GM23338 (cell line): Measurements from ENCODE around the gene MOCS2. TPM values are rescaled to one million over a fixed set of nuclear protein-coding genes. Genes with fewer than 3 reads are reported as not detected.

Source experiments
- ATAC-seq: fragments of 200-7000 bp; cut with Tn5 transposase; 3 replicates; pipeline ENCODE4 v1.9.1; 2020
- DNase-seq: peaks from one replicate; pipeline ENCODE4 v3.0.0-alpha.2; 2015; ENCODE audit warnings: low spot score
- H2AFZ ChIP-seq: fragments of 200-600 bp; sonication (generic); 2 replicates; pipeline ENCODE4 v1.8.0; 2016; ENCODE audit warnings: antibody characterized with exemption, mild to moderate bottlenecking, moderate library complexity
- H3F3A ChIP-seq: fragments of 200-600 bp; sonication (generic); replicated peaks from 2 replicates; pipeline ENCODE4 v1.8.0; 2017; ENCODE audit warnings: antibody characterized with exemption, mixed run types, low read depth
- H3K27ac ChIP-seq: fragments of 200-600 bp; sonication (generic); 2 replicates; pipeline ENCODE4 v1.6.1; 2016; ENCODE audit warnings: low read depth
- H3K27me3 ChIP-seq: fragments of 200-600 bp; sonication (generic); 2 replicates; pipeline ENCODE4 v1.8.0; 2016; ENCODE audit warnings: mild to moderate bottlenecking, mixed run types, moderate library complexity; ENCODE audit not compliant: insufficient read depth
- H3K36me3 ChIP-seq: fragments of 200-600 bp; sonication (generic); 2 replicates; pipeline ENCODE4 v1.8.0; 2016; ENCODE audit warnings: mild to moderate bottlenecking; ENCODE audit not compliant: insufficient read depth
- H3K4me1 ChIP-seq: fragments of 200-600 bp; sonication (generic); 2 replicates; pipeline ENCODE4 v1.8.0; 2016; ENCODE audit warnings: mild to moderate bottlenecking, moderate library complexity; ENCODE audit not compliant: insufficient read depth
- H3K4me2 ChIP-seq: fragments of 200-600 bp; sonication (generic); 2 replicates; pipeline ENCODE4 v1.7.1; 2017; ENCODE audit warnings: mixed run types
- H3K4me3 ChIP-seq: fragments of 200-600 bp; sonication (generic); 2 replicates; pipeline ENCODE4 v1.6.1; 2016; ENCODE audit warnings: mixed run types
- H3K79me2 ChIP-seq: fragments of 200-600 bp; sonication (generic); replicated peaks from 2 replicates; pipeline ENCODE4 v1.8.0; 2017; ENCODE audit warnings: mild to moderate bottlenecking; ENCODE audit not compliant: insufficient read depth
- H3K9me2 ChIP-seq: fragments of 200-600 bp; sonication (generic); 2 replicates; pipeline ENCODE4 v1.8.0; 2017; ENCODE audit not compliant: insufficient read depth
- H4K20me1 ChIP-seq: fragments of 200-600 bp; sonication (generic); replicated peaks from 2 replicates; pipeline ENCODE4 v1.8.0; 2017; ENCODE audit warnings: mild to moderate bottlenecking; ENCODE audit not compliant: insufficient read depth
- H3K27ac Mint-ChIP-seq: 2 replicates; pipeline ENCODE4 v1.8.0; 2020; ENCODE audit warnings: inconsistent platforms, mild to moderate bottlenecking, moderate library complexity, mixed read lengths
- H3K27me3 Mint-ChIP-seq: 3 replicates; pipeline ENCODE4 v1.8.0; 2022; ENCODE audit warnings: low read depth, mild to moderate bottlenecking, moderate library complexity, mixed read lengths, inconsistent platforms; ENCODE audit not compliant: insufficient read depth, poor library complexity
- H3K36me3 Mint-ChIP-seq: 3 replicates; pipeline ENCODE4 v1.8.0; 2021; ENCODE audit warnings: low read depth, mild to moderate bottlenecking, inconsistent platforms, moderate library complexity, mixed read lengths
- H3K4me1 Mint-ChIP-seq: 3 replicates; pipeline ENCODE4 v1.8.0; 2020; ENCODE audit warnings: mild to moderate bottlenecking, inconsistent platforms, mixed read lengths
- H3K4me3 Mint-ChIP-seq: 3 replicates; pipeline ENCODE4 v1.8.0; 2021; ENCODE audit warnings: moderate library complexity, mild to moderate bottlenecking, inconsistent platforms, mixed read lengths
- H3K9me3 Mint-ChIP-seq: 3 replicates; pipeline ENCODE4 v1.8.0; 2020; ENCODE audit warnings: moderate library complexity, mild to moderate bottlenecking, inconsistent platforms, mixed read lengths
- CREB1 ChIP-seq: fragments of 250-450 bp; sonication (Bioruptor Pico); IDR thresholded peaks from 2 replicates; pipeline ENCODE4 v1.5.0; 2020; ENCODE audit warnings: low read depth, mild to moderate bottlenecking, moderate library complexity
- ETS1 ChIP-seq: IDR thresholded peaks from 2 replicates; pipeline ENCODE4 v1.6.1; 2016; ENCODE audit warnings: antibody characterized with exemption
- EZH2phosphoT487 ChIP-seq: fragments of 200-600 bp; sonication (generic); IDR thresholded peaks from one replicate; pipeline ENCODE4 v1.8.1; 2018; ENCODE audit warnings: antibody characterized with exemption; ENCODE audit not compliant: unreplicated experiment
- JUNB ChIP-seq: IDR thresholded peaks from one replicate; pipeline ENCODE4 v1.6.1; 2016; ENCODE audit warnings: antibody characterized with exemption; ENCODE audit not compliant: unreplicated experiment
- NANOG ChIP-seq: IDR thresholded peaks from 2 replicates; pipeline ENCODE4 v1.6.1; 2016; ENCODE audit warnings: antibody characterized with exemption, borderline replicate concordance
- POLR2AphosphoS5 ChIP-seq: IDR thresholded peaks from 2 replicates; pipeline ENCODE4 v1.6.1; 2016; ENCODE audit warnings: antibody characterized with exemption, low read depth
- STAT1 ChIP-seq: IDR thresholded peaks from one replicate; pipeline ENCODE4 v1.6.1; 2016; ENCODE audit warnings: antibody characterized with exemption; ENCODE audit not compliant: unreplicated experiment
- ZNF462 ChIP-seq: fragments of 250-450 bp; sonication (Bioruptor Pico); IDR thresholded peaks from 2 replicates; pipeline ENCODE4 v1.5.0; 2020; ENCODE audit warnings: mild to moderate bottlenecking, moderate library complexity
- polyA plus RNA-seq: library from polyadenylated mRNA; unstranded; fragments of >200 nt; fragmentation: Nextera tagmentation; extraction: Ambion mirVana; gene quantifications from 2 replicates; pipeline ENCODE4 v1.2.1, GENCODE V29; 2016
- total RNA-seq: library from RNA; depleted of rRNA; stranded (reverse); fragments of >200 nt; shearing (Covaris generic); gene quantifications from 2 replicates; pipeline ENCODE4 v1.2.3, GENCODE V29; 2014
- TF ChIP-seq, protein P1 (sequence below): IDR thresholded peaks from one replicate; pipeline ENCODE4 v1.6.1; 2018; ENCODE audit warnings: antibody characterized with exemption; ENCODE audit not compliant: unreplicated experiment
- TF ChIP-seq, protein P2 (sequence below), 2 experiments: fragments of 200-600 bp in 1 of 2; sonication (generic) in 1 of 2; conservative IDR thresholded peaks; 2 replicates each; pipeline versions ENCODE4 v1.5.1 to v1.6.1; 2016 to 2017; ENCODE audit warnings: antibody characterized with exemption in 2 of 2, low read depth in 2 of 2, mild to moderate bottlenecking in 2 of 2, moderate library complexity in 1 of 2

Gene MOCS2
- total and polyA plus RNA-seq, 2 experiments from 2014 or later = 18.3 to 41.8 TPM

- TF ChIP-seq, protein P1, sequence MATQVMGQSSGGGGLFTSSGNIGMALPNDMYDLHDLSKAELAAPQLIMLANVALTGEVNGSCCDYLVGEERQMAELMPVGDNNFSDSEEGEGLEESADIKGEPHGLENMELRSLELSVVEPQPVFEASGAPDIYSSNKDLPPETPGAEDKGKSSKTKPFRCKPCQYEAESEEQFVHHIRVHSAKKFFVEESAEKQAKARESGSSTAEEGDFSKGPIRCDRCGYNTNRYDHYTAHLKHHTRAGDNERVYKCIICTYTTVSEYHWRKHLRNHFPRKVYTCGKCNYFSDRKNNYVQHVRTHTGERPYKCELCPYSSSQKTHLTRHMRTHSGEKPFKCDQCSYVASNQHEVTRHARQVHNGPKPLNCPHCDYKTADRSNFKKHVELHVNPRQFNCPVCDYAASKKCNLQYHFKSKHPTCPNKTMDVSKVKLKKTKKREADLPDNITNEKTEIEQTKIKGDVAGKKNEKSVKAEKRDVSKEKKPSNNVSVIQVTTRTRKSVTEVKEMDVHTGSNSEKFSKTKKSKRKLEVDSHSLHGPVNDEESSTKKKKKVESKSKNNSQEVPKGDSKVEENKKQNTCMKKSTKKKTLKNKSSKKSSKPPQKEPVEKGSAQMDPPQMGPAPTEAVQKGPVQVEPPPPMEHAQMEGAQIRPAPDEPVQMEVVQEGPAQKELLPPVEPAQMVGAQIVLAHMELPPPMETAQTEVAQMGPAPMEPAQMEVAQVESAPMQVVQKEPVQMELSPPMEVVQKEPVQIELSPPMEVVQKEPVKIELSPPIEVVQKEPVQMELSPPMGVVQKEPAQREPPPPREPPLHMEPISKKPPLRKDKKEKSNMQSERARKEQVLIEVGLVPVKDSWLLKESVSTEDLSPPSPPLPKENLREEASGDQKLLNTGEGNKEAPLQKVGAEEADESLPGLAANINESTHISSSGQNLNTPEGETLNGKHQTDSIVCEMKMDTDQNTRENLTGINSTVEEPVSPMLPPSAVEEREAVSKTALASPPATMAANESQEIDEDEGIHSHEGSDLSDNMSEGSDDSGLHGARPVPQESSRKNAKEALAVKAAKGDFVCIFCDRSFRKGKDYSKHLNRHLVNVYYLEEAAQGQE = no peak
- TF ChIP-seq JUNB = no peak
Measured at GRCh38 chr5:53063176-53063575, 46.4 kb downstream of the MOCS2 start (continued).

GRCh38 chr5:53059281-53059680, 50.3 kb downstream of the MOCS2 start:
- H2AFZ ChIP-seq = no peak overlapping the region
- H3K9me2 ChIP-seq = no peaks in the 10 kb centered on the region
- no peak overlapping the region for H3K4me3 Mint-ChIP-seq
- no peaks in the 10 kb centered on the region for H4K20me1 ChIP-seq
- DNase-seq (no peak), ATAC-seq (no peak)
- H3K79me2 ChIP-seq = no peaks in the 10 kb centered on the region
- H3K4me1 Mint-ChIP-seq = no peaks in the 10 kb centered on the region
- H3K36me3 ChIP-seq = no peaks in the 10 kb centered on the region
- H3K4me3 ChIP-seq = no peak overlapping the region
- no peaks in the 10 kb centered on the region for H3K27me3 ChIP-seq
- H3K4me1 ChIP-seq = no peaks in the 10 kb centered on the region
- no peaks in the 10 kb centered on the region for H3K36me3 Mint-ChIP-seq
- no peaks in the 10 kb centered on the region for H3K9me3 Mint-ChIP-seq
- no peak overlapping the region for H3K27ac Mint-ChIP-seq
- no peak overlapping the region for H3K4me2 ChIP-seq
- H3F3A ChIP-seq = no peaks in the 10 kb centered on the region
- H3K27me3 Mint-ChIP-seq = no peaks in the 10 kb centered on the region
- H3K27ac ChIP-seq = no peak overlapping the region
- TF ChIP-seq NANOG (no peak), POLR2AphosphoS5 (no peak), EZH2phosphoT487 (no peak), ETS1 (no peak), ZNF462 (CRISPR knock-in tag) (no peak), STAT1 (no peak), CREB1 (no peak)
- TF ChIP-seq, protein P2, sequence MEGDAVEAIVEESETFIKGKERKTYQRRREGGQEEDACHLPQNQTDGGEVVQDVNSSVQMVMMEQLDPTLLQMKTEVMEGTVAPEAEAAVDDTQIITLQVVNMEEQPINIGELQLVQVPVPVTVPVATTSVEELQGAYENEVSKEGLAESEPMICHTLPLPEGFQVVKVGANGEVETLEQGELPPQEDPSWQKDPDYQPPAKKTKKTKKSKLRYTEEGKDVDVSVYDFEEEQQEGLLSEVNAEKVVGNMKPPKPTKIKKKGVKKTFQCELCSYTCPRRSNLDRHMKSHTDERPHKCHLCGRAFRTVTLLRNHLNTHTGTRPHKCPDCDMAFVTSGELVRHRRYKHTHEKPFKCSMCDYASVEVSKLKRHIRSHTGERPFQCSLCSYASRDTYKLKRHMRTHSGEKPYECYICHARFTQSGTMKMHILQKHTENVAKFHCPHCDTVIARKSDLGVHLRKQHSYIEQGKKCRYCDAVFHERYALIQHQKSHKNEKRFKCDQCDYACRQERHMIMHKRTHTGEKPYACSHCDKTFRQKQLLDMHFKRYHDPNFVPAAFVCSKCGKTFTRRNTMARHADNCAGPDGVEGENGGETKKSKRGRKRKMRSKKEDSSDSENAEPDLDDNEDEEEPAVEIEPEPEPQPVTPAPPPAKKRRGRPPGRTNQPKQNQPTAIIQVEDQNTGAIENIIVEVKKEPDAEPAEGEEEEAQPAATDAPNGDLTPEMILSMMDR (conservative IDR thresholded peaks at IDR 0.05; ENCODE audit: low read depth in 2 of 2) = no peak
